ENCODE data around the gene REPS1.
"Not testable (repeated sequence)": the region's sequence is repeated elsewhere in the genome, so short reads cannot be mapped to it uniquely, and the experiment has no call there.

The REPS1 gene, protein sequence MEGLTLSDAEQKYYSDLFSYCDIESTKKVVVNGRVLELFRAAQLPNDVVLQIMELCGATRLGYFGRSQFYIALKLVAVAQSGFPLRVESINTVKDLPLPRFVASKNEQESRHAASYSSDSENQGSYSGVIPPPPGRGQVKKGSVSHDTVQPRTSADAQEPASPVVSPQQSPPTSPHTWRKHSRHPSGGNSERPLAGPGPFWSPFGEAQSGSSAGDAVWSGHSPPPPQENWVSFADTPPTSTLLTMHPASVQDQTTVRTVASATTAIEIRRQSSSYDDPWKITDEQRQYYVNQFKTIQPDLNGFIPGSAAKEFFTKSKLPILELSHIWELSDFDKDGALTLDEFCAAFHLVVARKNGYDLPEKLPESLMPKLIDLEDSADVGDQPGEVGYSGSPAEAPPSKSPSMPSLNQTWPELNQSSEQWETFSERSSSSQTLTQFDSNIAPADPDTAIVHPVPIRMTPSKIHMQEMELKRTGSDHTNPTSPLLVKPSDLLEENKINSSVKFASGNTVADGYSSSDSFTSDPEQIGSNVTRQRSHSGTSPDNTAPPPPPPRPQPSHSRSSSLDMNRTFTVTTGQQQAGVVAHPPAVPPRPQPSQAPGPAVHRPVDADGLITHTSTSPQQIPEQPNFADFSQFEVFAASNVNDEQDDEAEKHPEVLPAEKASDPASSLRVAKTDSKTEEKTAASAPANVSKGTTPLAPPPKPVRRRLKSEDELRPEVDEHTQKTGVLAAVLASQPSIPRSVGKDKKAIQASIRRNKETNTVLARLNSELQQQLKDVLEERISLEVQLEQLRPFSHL

DNA sequence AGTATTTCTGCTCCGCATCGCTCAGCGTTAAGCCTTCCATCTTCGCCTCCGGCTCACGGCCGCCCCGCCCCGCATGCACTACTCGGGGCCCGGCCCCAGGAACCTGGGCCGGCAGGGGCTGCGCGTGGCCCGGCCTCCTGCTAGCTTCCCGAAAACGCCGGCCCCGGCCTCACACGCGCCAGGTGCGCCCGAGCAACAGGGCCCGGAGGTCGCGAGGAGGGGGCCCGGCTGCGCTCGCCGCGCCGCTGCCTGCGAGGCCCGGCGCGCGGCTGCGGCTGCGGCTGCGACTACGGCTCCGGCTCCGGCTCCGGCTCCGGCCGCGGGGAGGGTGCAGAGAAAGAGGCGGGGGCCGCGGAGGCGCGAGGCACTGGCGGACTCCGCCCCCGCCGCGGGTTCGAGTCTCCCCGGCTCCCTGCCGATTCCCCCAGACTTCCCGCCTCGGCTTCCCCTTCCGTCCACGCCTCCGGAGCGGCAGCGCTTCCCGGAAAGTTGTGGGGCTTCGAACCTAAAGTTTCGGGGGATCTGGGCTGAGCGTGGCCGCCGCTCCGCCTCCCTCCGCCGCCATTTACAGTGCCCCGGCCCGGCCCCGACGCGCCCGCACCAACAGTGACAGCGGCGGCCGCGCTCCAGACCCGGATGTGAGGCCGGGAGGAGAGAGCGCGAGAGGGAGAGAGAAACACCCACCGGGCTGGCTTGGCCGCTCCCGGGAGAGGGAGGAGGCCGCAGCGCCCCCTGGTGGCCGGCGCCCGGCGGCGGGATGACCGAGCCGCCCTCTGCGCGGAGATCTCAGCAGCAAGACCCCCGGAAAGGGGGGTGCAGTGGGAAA is at the start of gene REPS1:
TSS of gene REPS1 (minus strand) at position 611 of the 826 bp plus-strand sequence. CDS start at position 40, 571 bp downstream.
- DNase-seq: peak; percentile 91

DNA sequence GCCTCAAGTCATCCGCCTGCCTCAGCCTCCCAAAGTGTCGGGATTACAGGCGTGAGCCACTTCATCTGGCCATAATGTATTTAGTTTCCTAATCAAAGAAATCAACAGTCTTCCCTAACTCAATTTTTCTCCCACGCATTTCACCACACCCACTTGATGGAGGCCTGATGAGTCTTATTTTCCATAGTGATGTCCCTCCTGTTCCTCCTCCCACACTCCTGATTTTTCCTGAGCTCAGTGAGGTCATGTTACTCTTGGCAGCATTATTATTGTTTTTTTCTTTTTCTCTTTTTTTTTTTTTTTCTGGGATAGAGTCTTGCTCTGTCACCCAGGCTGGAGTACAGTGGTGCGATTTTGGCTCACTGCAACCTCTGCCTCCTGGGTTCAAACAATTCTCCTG is 49.4 kb upstream of the REPS1 start:
- DNase-seq: peak; percentile 13

DNA sequence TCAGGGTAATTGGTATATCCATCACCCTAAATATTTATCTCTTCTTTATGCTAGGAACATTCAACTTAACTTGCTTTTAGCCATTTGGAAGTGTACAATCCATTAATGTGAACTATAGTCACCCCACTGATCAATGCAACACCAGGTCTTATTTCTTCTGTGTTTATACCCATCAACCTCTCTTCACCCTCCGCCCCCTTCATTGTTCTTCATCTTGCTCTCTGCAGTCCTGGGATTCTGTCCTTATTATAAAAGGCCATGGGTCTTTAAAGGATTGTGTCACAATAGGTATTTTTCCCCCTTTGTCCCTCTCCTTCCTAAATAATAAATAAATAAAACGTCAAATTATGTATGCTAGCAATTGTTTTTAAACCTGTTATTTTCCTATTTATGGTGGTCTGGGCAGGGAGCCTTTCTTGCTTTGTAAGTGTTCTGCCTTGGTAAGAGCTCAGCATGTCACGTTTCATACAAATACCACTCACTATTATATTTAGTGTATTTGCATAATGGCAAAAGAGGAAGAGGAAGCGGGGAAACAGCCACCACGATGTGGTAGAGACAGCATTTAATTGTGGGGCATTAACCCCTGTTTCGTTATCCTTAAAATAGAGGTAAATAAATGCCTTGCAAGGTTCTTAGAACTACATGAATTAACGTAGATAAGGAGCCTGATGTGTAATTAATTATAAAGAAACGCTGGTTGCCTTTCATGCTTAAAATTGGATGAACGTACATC is 42.3 kb upstream of the REPS1 start:
- no peak for DNase-seq

DNA sequence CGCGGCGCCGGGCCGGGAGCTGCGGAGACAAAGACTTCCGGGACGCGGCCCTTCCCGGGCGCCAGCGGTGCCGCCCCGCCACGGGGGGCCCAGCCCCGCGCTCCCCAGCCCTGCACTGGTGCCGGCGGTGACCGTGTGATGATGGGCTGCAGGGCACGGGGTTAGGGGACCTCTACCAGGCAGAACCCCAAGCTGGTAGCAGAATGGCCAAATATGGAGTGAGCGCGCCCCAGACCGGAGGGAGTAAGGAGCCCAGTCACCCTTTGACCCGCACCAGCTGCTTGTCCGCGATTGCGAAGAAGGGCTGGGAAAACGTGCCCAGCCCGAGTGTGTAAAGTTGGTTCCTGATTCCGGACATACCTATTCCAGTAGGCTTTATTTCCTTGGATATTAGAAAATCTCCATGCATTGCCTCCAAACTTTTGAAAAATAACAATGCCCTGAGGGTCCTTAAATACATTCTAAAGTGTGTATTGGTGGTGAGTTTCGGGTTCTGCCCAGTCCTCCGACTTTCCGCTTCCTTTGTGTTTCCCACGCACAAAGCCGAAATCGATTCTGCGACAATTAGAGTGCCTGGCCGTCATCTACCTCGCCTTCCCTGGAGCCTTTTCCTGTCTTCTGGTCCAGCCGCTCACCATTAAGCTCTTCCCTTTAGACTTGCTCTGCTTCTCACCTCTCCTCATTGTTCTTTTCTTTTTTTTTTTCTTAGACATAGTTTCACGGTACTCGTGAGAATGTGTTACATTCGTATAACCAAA is 41.6 kb upstream of the REPS1 start:
- DNase-seq: peak; percentile 38

DNA sequence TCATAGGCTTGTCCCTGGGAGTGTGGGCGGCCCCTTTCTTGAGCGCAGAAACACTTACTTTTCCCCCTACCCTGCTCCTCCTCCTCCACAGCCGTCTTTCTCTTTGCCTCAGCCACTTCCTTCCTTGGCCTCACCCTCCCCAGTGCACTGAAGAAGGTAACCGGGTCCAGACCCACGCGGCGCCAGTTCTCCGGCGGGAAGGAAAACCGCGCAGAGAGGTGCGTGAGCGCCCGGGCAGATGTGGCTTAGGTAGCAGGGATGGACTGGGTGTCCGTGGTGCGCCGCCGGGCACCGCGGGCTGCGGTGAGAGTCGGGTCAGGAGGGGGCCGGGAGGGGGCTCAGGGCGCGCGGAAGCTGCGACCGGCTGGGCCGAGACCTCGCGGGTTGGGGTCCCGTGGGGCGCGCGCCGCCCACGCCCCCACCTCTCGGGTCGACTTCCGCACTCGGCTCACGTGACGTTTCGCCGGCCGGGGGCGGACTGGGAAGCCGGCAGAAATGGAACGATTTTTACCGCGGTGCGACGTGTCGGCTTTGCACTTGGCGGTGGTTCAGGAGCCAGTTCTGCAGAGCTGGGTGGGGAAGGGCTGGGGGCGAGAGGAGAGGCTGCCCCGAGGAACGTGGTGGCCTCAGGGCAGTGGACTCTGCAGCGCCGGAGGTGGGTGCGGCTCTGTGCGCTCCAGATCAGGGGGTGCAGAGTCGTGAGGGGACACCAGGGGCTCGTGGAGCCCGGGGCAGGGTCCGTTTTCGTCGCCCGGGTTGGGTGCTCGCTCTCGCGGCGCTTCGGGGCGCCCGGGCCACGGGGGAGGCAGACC is 40.8 kb upstream of the REPS1 start, which contains the start of gene ABRACL:
TSS of gene ABRACL (plus strand) at position 88 of the 812 bp plus-strand sequence. CDS start 5,416 bp downstream, outside the sequence.
- peak; percentile 85 for DNase-seq

DNA sequence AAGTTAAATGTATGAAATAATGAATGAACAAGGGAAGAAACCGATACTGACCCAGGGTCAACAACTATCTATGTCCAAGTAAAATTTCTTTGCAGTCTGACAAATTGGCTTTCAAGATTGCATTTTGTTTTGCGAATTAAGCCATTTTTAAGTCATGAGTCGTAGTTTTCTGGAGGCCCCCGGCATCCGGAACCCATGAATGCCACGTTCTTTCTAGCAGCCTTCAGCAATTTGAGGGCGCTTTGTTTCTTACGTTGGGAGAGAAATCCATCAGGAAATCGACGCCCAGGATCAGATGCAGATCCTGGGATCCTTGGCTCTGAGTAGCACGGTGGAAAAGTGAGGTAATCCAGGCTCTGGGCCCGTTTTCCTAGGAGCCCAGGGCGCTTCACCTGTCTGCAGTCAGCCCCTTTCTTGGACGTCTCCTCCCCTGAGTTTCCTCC is 40.2 kb upstream of the REPS1 start:
- DNase-seq: no peak

DNA sequence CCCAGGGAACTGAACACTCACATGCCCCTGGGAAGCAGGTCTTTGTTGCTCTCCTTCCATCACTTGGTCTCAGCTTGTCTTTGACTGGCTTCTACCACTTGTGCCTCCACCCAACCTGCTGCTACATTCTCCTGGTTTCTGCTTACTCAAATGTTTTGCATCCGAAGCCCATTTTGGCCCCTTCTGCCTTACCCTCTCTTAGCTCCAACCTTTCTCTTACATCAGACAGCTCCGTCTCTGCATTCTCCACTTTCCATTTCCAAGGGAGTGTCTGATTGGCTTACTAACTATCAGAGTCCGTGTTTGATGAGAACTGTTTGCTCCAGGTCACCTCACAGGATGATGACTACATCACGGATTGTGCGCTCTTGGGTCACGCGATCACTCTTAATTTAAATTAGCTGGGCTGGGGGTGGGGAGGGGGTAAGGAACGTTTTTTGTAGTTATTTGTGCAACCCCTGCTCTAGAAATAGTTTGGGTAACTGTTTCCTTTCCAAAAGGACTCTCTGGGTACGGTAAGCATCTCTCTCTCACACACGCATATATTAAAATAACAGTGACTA is 39.6 kb upstream of the REPS1 start:
- DNase-seq: peak; percentile 70

DNA sequence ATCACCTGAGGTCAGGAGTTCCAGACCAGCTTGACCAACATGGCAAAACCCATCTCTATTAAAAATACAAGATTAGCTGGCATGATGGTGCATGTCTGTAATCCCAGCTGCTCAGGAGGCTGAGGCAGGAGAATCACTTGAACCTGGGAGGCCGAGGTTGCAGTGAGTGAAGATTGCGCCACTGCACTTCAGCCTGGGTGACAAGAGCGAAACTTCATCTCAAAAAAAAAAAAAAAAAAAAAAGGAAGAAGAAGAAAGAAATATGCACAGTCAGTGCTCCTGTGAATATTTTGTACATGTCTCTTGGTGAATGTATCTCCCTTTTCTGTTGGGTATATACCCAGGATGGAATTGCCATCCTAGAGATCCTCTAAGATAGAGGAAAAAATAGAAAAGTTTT is 37.4 kb upstream of the REPS1 start:
- not testable (repeated sequence) for DNase-seq

DNA sequence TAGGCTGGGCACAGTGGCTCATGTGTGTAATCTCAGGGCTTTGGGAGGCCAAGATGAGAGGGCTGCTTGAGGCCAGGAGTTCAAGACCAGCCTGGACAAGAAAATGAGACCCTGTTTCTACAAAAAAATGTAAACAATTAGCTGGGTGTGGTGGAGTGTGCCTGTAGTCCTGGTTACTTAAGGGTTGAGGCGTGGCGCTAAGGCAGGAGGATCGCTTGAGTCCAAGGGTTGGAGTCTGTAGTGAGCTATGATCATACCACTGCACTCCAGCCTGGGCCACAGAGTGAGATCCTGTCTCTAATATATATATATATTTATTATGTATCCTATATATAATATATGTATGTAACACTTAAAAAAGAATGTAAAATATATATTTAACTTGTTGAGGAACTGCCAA is 32.6 kb upstream of the REPS1 start:
- DNase-seq: no peak

DNA sequence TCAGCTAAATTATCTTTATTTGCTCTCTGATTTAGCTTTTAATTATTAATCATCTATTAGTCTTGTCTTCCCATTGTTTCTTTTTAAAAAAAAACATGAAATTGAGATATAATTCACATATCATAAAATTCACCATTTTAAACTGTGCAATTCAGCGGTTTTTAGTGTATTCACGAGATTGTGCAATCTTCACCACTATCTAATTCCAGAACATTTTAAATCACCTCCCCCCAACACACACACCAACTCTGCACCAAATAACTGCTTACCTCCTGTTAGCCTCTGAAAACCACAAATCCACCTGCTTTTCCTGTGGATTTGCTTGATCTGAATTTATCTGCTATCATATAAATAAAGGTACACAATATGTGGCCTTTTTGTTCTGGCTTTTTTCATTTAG is 31.7 kb upstream of the REPS1 start:
- DNase-seq: no peak

DNA sequence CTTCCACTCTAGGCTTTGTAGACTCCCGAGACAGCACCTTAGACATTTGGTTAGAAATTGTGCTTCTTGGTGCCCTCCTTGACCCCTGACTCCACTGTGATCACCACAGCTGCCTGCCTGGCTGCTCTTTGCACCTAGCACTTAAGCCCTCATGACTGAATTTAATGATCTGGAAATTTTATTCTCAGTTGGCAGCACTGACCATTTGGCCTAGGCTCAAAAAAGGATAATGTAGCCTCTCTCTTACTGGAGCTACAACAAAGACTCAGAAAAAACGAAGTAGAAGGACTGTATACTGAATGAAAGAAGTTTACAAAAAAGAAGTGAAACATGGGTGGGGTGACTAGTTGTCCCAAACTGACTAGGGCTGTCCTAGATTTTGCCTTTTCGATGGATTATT is 29.2 kb upstream of the REPS1 start:
- DNase-seq: no peak

DNA sequence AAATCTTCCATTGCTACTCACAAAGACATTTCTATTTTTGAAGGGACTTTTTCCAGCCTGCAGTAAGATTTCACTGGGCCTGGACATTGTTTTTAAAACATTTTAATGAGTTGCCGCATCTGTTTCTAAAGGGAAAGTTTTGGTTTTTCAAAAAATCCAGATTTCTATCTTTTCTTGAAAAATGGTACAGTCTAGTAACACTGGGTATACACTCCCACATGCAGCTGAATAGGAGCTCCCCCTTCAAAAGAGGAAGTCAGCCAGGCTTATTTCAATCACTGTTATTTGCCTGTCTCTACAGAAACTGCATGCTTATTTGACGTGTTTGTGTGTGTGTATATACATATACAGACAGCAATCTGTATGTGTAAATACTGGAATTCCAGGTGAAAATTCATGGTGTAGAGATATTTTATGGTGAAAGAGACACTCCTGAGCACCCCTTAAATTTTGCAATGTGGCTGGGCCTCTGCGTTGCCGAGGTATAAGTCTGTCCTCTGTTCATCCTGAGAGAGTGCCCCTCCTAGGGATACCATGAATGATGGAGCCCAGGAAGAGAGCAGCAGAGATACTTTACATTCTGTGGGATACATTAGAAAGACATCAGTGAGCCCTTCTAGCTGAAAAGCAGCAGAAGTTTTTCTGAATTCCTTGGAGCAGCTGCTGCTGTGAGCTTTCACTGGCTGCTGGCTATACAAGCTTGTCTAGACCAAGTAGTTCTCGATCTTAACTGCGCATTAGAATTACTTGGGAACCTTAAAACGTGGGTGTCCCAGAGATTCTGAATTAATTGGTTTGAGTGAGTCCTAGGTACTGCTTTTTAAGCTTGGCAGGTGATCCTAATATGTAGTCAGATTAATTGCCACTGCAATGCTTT is 28.5 kb upstream of the REPS1 start:
- no peak for DNase-seq

DNA sequence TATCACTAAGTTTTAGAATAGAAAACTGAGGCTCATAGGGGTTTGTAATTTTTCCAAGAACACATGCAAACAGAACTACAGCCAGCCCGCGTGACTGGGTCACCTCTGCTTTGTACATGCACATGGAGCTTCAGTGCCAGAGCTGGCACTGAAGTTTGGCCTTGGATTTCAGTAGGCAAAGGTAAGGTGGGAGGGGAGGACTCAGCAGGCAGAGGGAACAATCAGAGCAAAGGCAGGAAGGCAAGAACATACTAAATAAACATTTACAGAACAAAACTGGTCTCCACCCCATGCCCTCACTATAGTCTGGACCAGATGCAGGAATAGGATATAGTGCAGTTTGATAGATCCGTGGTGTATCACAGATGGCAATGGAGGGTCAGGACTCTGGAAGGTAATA is 26.9 kb upstream of the REPS1 start:
- DNase-seq: no peak

DNA sequence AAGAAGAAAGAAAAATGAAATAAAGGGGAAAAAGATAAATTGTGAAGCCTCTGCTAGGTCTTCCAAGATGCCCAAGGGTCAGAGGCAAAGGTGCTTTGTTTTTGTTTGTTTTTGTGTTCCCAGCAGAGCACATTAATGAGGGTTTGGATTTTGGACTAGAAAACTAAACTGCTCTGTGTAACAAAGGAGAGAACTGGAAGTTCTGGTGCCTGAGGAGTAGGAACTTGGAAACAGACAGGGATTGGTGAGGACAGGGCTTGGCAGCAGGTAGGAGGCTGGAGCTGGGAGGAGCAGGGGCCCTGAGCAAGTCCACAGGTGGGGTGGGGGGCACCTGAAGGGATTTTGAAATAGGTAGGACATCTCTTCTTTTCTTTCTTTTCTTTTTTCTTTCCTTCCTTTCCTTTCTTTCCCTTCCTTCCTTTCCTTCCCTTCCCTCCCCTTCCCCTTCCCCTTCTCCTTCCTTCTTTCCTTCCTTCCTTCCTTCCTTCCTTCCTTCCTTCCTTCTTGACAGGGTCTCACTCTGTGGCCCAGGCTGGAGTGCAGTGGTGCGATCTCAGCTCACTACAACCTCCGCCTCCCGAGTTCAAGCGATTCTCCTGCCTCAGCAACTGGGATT is 25.2 kb upstream of the REPS1 start:
- DNase-seq: no peak

DNA sequence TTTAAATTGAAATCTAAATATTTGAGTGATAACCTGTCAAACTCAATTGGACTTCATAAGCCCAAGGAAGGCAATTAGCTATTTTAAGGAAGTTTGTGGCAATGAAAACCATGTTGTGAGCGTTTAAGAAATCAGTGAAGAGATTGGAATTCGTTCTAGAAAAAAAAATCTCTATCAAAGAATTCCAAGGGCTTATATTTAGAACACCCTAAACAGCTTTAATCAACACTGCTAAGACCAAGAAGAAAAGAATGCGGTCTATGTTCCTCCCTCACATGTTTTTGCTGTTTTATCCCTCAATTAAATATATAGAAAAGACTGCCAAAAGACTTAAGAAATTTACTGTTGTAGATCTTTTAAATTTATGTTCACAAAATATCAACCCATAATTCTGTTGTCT is 23.9 kb upstream of the REPS1 start:
- DNase-seq: no peak

DNA sequence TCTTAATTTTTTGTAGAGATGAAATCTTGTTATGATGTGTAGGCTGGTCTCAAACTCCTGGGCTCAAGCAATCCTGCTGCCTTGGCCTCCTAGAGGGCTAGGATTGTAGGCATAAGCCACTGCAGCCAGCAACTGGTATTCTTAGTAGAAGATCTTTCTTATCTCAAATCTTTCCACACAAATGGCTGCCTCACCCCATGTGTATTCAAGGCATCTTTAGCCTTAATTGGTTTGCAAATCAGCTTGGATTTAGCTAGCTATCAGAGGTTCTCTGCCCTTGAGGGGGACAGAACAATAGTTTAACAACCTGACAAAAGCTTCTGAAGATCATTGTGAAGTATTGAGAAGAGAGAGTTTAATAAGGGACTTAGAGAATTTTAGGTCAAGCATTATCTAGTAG is 22.6 kb upstream of the REPS1 start:
- no peak for DNase-seq

DNA sequence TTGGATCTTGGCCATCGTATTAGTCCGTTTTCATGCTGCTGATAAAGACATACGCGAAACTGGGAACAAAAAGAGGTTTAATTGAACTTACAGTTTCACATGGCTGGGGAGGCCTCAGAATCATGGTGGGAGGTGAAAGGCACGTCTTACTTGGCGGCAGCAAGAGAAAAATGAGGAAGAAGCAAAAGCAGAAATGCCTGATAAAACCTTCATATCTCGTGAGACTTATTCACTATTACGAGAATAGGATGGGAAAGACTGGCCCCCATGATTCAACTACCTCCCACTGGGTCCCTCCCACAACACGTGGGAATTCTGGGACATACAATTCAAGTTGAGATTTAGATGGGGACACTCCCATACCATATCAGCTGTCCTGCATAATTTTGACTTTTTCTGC is 20.1 kb upstream of the REPS1 start:
- no peak for DNase-seq

DNA sequence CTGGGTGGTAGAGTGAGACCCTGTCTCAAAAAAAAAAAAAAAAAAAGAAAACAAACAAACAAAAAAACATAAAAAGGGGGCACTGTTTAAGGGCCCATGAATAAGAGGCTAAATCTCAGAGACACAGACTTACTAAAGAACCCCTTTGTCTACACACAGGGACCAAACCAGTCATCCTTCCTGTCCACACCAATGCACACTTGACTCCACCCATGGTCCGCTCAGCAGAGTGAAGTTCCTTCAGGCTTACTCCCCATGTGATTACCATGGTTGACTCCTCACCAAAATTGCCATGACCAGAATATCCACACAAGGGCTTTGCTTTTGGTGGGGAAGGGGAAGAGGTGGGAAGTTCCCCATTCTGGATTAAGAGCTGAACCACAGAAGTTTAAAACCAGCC is 19.4 kb upstream of the REPS1 start:
- no peak for DNase-seq

DNA sequence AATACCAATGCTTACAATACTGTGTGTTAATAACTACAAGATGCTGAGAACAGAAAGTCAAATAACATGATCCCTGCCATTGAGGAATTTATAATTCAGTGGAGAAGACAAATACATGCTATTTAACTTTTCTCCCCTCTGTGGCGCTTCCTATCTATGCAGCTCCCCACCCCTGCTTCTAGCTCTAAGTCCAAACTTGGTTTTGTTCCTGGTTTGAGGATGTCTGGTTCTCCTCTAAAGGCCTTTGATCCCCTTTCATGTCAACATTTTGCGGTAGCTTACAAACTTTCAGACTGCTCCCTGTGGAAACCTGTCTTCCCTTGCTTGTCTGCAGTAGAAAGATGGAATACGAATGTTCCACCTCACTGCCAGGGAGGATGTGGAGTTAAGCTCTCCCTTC is 18.4 kb upstream of the REPS1 start:
- DNase-seq: no peak

Measured in NCI-H2171 treated with DMSO at 0.1 percent for 48 hours (cell line).